K562 (cell line): Measurements from ENCODE around the gene DUSP9. TPM values are rescaled to one million over a fixed set of nuclear protein-coding genes. Genes with fewer than 3 reads are reported as not detected.

Experiments
- ATAC-seq: fragments of 200-7000 bp; cut with Tn5 transposase; 3 replicates; pipeline ENCODE4 v1.9.1; 2020; ENCODE audit warnings: moderate library complexity
- BruUV-seq: library from RNA; stranded (reverse); fragments of 400-500 nt; replicated peaks from 2 replicates; lab custom pipeline; 2021; lab: Mats Ljungman, UMichigan
- CTCF ChIA-PET: fragments of 300-600 bp; formaldehyde crosslinking; extraction: SDS; loops from one replicate; lab custom pipeline; 2021; ENCODE audit warnings: low intra/inter-chr PET ratio; lab: Yijun Ruan, JAX
- POLR2A ChIA-PET: fragments of 300-600, 350-650 bp; sonication (Branson Sonifier 250); formaldehyde crosslinking; extraction: SDS; loops from one replicate; lab custom pipeline; 2021; ENCODE audit warnings: antibody characterized with exemption, inconsistent platforms; lab: Yijun Ruan, JAX
- DNase-seq, 4 experiments: peaks; one replicate each; pipeline versions ENCODE4 v3.0.0 to v3.0.0-alpha.2; 2011 to 2018; ENCODE audit warnings: low spot score in 3 of 4, mixed read lengths in 3 of 4; ENCODE audit errors: extremely low read depth in 1 of 4
- FAIRE-seq: peaks from 2 replicates; lab custom pipeline; 2011; peaks lifted over from hg19 to GRCh38; lab: Jason Lieb, UNC
- H2AFZ ChIP-seq: 2 replicates; pipeline ENCODE4 v1.6.0; 2011; ENCODE audit warnings: low read depth, low read length, control low read depth, inconsistent platforms
- H3K27ac ChIP-seq: fragments of 200-600 bp; 3 replicates; pipeline ENCODE4 v1.8.0; 2011; ENCODE audit warnings: low read depth, mild to moderate bottlenecking, control low read depth, inconsistent platforms, low read length, moderate library complexity, mixed read lengths; ENCODE audit errors: extremely low read depth
- H3K27me3 ChIP-seq, 2 experiments: fragments of 300-600 bp in 1 of 2; 2 replicates in 1 of 2; 3 replicates in 1 of 2; pipeline versions ENCODE4 v1.6.0 to v1.8.0; 2011; ENCODE audit warnings: inconsistent platforms in 2 of 2, low read length in 2 of 2, mild to moderate bottlenecking in 1 of 2, mixed read lengths in 1 of 2, moderate library complexity in 1 of 2; ENCODE audit not compliant: control insufficient read depth in 2 of 2, insufficient read depth in 2 of 2
- H3K36me3 ChIP-seq: fragments of 300-600 bp; 3 replicates; pipeline ENCODE4 v1.8.0; 2011; ENCODE audit warnings: mild to moderate bottlenecking, low read length, inconsistent platforms; ENCODE audit not compliant: control insufficient read depth, insufficient read depth
- H3K4me1 ChIP-seq, 2 experiments: fragments of 200-600 bp in 1 of 2; replicated peaks in 1 of 2; 2 replicates in 1 of 2; 3 replicates in 1 of 2; pipeline versions ENCODE4 v1.5.1 to v1.8.0; 2011; ENCODE audit warnings: inconsistent platforms in 2 of 2, low read length in 2 of 2, mild to moderate bottlenecking in 1 of 2, mixed read lengths in 1 of 2, moderate library complexity in 1 of 2; ENCODE audit not compliant: control insufficient read depth in 2 of 2, insufficient read depth in 2 of 2
- H3K4me2 ChIP-seq: 2 replicates; pipeline ENCODE4 v1.6.1; 2011; ENCODE audit warnings: low read length, control low read depth, inconsistent platforms, mixed read lengths; ENCODE audit not compliant: insufficient read depth
- H3K4me3 ChIP-seq: fragments of 200-600 bp; sonication (generic), shearing (Covaris generic); 2 replicates; pipeline ENCODE4 v1.5.1; 2016; ENCODE audit warnings: control low read depth, inconsistent platforms
- H3K79me2 ChIP-seq: fragments of 200-600 bp; 3 replicates; pipeline ENCODE4 v1.8.0; 2011; ENCODE audit warnings: low read length, inconsistent platforms; ENCODE audit not compliant: control insufficient read depth, insufficient read depth
- H3K9ac ChIP-seq, 2 experiments: 2 replicates each; pipeline versions ENCODE4 v1.6.0 to v1.6.1; 2011; ENCODE audit warnings: low read depth in 2 of 2, low read length in 2 of 2, control low read depth in 1 of 2, inconsistent platforms in 1 of 2, mild to moderate bottlenecking in 1 of 2, mixed read lengths in 1 of 2; ENCODE audit not compliant: insufficient read depth in 1 of 2
- H3K9me1 ChIP-seq: one replicate; pipeline ENCODE4 v1.6.0; 2011; ENCODE audit warnings: inconsistent platforms, mild to moderate bottlenecking, low read length, moderate library complexity; ENCODE audit not compliant: control insufficient read depth, insufficient read depth
- H3K9me3 ChIP-seq: replicated peaks from 2 replicates; pipeline ENCODE4 v1.5.1; 2011; ENCODE audit warnings: low read depth, low read length, inconsistent platforms; ENCODE audit not compliant: control insufficient read depth, insufficient read depth
- H4K20me1 ChIP-seq: replicated peaks from 2 replicates; pipeline ENCODE4 v1.6.1; 2011; ENCODE audit warnings: low read length, inconsistent platforms, mixed read lengths; ENCODE audit not compliant: control insufficient read depth, insufficient read depth
- GATA2 ChIP-seq: sonication (generic); formaldehyde crosslinking; IDR thresholded peaks from 2 replicates; pipeline ENCODE4 v1.4.0; 2020; ENCODE audit warnings: mild to moderate bottlenecking, missing genetic modification reagents
- WGBS: fragments of 100-300 bp; shearing (Covaris generic); methylation state at CpG from one replicate; pipeline ENCODE4 v1.1.6; 2016; ENCODE audit warnings: low coverage, mixed read lengths; ENCODE audit not compliant: insufficient coverage; ENCODE audit errors: missing lambda C conversion rate; 5-methylcytosine and 5-hydroxymethylcytosine counted together
- in situ Hi-C: fragments of 300-500 bp; cut with MboI; formaldehyde crosslinking; loops from 4 replicates; pipeline ENCODE4 v1.15.0; 2018; ENCODE audit warnings: inconsistent platforms, mixed read lengths
- intact Hi-C: fragments of 100-400 bp; cut with micrococcal nuclease; formaldehyde crosslinking; loops from 2 replicates; pipeline ENCODE4 v1.14.2; 2022
- polyA plus RNA-seq, 8 experiments: library from polyadenylated mRNA; depleted of rRNA in 4 of 8; stranded (reverse) in 5 of 8; unstranded in 3 of 8; fragments of >200 nt; fragmentation: Nextera tagmentation in 2 of 8; fragmentation: Illumina TruSeq in 1 of 8; extraction: Ambion mirVana in 2 of 8; extraction: Trizol in 1 of 8; gene quantifications; 2 replicates each; pipeline versions ENCODE4 v1.2.1 to v1.2.3, GENCODE V29; 2011 to 2014; ENCODE audit warnings: inconsistent platforms in 1 of 8, missing spikeins in 1 of 8
- total RNA-seq, 7 experiments: library from RNA; depleted of rRNA in 6 of 7; stranded (reverse); fragments of >200 nt in 6 of 7; fragmentation: Illumina TruSeq in 2 of 7; extraction: Trizol in 2 of 7; gene quantifications; 2 replicates each; pipeline versions ENCODE4 v1.2.1 to v1.2.3, GENCODE V29; 2011 to 2021; ENCODE audit warnings: low replicate concordance in 1 of 7
- TF ChIP-seq, protein P1 (sequence below): sonication (generic); formaldehyde crosslinking; IDR thresholded peaks from 2 replicates; pipeline ENCODE4 v1.8.1; 2023; ENCODE audit warnings: mild to moderate bottlenecking, missing genetic modification reagents

DUSP9 gene
- total and polyA plus RNA-seq, 9 of the 15 experiments (the other 6 are each of a cell fraction or from before 2014, with no cell fraction given), result 0.11 to 14.1 (median 5.5) TPM

- H3K4me3 ChIP-seq, result no peak overlapping the region
- 93% methylated on average over 5 of the region's 13 CpGs for WGBS
- H2AFZ ChIP-seq, result no peak overlapping the region
- no peaks in the 10 kb centered on the region for H4K20me1 ChIP-seq
- H3K4me2 ChIP-seq, result no peak overlapping the region
- H3K79me2 ChIP-seq, result no peaks in the 10 kb centered on the region
- H3K27ac ChIP-seq, result no peak overlapping the region
- BruUV-seq, result no TSS peak
- H3K9me3 ChIP-seq, result no peaks in the 10 kb centered on the region
- no peak for TF ChIP-seq GATA2
- TF ChIP-seq, protein P1, sequence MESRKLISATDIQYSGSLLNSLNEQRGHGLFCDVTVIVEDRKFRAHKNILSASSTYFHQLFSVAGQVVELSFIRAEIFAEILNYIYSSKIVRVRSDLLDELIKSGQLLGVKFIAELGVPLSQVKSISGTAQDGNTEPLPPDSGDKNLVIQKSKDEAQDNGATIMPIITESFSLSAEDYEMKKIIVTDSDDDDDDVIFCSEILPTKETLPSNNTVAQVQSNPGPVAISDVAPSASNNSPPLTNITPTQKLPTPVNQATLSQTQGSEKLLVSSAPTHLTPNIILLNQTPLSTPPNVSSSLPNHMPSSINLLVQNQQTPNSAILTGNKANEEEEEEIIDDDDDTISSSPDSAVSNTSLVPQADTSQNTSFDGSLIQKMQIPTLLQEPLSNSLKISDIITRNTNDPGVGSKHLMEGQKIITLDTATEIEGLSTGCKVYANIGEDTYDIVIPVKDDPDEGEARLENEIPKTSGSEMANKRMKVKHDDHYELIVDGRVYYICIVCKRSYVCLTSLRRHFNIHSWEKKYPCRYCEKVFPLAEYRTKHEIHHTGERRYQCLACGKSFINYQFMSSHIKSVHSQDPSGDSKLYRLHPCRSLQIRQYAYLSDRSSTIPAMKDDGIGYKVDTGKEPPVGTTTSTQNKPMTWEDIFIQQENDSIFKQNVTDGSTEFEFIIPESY (CRISPR knock-in tag), result peak; percentile 37; the same call in 1 of the 2 replicates
- TF ChIP-seq, all 486 proteins: peak for 1
- ATAC-seq, result no peak
- ChIA-PET POLR2A (no interaction called here), CTCF (no interaction called here)
- H3K9me1 ChIP-seq, result no peaks in the 10 kb centered on the region
- no peaks in the 10 kb centered on the region; a peak in 1 of 5 replicates for H3K27me3 ChIP-seq
- in situ Hi-C loops, result no loop called here
- H3K9ac ChIP-seq, result 0 out of 4 replicates have a peak overlapping the region, but pooled peaks of 1 of the 2 experiments have one; percentile 9
- no peak for DNase-seq
- no peak for FAIRE-seq
- intact Hi-C loops, result loop anchor here (2.0 kb wide), 1 partner anchor 70 kb away; no protein-coding TSS in a partner anchor
- H3K4me1 ChIP-seq, result peaks cover 5 to 40% of the 10 kb centered on the region in 2 experiments; a peak in 3 of 5 replicates
- no peaks in the 10 kb centered on the region for H3K36me3 ChIP-seq
Measured at GRCh38 chrX:153650959-153651358, 4.0 kb downstream of the DUSP9 start.
